HG02852 (cell line): ENCODE measurements around the gene PRPF31.
"Not testable (repeated sequence)": the region's sequence is repeated elsewhere in the genome, so short reads cannot be mapped to it uniquely, and the experiment has no call there.

Experiments used
- ATAC-seq: cut with Tn5 transposase; IDR thresholded peaks from one replicate; pipeline ENCODE4 v1.9.1; 2021; ENCODE audit warnings: mild to moderate bottlenecking, moderate library complexity; ENCODE audit not compliant: unreplicated experiment

The PRPF31 gene

DNA sequence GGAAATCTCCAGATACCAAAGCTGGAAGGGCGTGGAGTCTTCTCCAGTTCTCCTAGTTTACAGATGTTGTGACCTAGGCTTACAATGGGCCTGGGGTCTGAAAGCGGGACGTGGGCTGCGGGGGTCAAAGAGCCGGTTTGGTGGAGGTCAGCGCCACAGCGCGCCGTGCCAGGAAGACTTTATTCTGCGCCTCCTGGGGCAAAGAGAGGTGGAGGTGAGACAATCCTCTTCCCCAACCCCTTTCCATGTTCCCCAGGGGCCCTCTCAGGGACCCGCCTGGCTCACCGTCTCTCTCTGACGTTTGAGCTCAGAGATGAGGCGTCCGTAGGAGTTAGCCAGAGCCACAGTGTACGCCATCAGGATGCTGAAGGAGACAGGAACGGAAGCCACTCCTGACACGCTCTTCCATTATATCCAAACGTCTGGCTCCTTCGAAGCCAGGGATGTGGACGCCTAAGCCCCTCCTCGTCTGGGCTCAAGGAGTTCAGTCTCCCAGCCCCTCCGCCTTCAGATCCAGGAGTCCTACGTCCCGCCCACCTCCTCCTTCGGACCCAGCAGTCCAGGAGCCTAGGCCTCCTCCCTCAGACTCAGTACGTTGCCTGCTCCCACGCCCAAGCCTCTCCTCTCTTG is 44.7 kb downstream of the PRPF31 start:
- peak; percentile 2 for ATAC-seq

GRCh38 chr19:54160854-54161253 is 45.3 kb downstream of the PRPF31 start:
- ATAC-seq, result no peak

DNA sequence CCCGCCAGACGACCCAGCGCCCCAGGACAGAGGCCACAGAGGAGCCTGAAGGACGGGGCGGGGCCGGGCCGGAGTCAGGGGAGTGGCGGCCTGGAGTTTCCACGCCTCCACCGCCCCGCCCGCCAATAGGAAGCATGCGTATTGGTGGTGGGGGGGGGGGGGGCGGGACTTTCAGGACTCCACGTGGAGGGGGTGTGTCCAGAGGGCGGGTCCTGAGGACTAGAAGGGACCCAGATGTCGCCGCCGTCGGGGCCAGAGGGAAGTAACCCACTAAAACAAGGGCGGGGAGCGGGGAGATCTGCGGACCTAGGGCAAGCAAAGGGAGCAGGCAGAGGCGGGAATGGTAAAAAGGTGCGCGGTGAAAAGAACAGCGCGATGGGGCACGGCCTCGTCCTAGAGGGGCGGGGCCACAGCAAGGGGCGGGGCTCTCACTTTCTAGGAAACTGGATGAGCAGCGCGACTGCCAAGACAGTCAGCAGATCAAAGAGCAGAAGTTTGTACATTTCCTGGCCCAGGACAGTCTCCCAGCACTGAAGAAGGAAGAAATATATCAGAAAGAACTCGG is 46.8 kb downstream of the PRPF31 start:
- no peak for ATAC-seq

DNA sequence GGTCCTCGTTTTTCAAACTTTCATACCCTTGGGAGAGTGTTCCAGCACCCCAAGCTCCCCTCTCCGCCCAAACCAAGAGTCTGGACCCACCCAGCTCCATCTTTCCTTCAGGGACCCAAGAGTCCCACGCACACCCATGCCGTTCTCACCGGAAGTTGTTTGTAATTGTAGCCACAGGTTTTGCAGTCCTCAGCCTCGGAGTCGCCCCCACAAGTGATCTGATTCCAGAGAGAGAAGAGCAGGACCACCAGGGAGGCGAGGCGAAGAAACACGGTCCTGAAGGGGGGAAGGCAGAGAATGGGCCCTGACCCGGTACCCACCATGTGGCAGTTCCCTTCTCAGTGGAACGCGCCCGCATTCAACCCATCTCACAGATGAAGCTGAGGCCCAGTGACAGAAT is 47.3 kb downstream of the PRPF31 start:
- no peak for ATAC-seq

GRCh38 chr19:54164369-54165068 is 49.0 kb downstream of the PRPF31 start:
- ATAC-seq, result no peak

DNA sequence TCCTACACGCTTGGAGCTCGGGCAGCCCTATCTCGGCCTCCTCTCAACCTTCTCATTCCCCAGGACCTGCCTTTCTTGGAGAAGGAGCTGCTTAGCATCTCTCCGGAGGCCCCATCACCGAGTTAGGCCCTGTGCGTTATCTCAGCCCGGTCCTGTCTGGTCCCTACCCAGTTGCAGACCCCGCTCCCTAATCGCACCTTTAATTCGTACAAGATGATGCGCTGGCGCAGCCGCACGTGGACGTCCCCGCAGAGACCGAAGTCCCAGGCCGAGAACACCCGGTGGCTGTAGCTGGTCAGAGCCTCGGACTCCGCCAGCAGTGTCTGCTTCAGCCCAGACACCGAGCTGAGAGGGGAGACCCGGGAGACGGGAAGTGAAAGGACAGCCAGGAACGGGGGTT is 49.7 kb downstream of the PRPF31 start:
- no peak for ATAC-seq

DNA sequence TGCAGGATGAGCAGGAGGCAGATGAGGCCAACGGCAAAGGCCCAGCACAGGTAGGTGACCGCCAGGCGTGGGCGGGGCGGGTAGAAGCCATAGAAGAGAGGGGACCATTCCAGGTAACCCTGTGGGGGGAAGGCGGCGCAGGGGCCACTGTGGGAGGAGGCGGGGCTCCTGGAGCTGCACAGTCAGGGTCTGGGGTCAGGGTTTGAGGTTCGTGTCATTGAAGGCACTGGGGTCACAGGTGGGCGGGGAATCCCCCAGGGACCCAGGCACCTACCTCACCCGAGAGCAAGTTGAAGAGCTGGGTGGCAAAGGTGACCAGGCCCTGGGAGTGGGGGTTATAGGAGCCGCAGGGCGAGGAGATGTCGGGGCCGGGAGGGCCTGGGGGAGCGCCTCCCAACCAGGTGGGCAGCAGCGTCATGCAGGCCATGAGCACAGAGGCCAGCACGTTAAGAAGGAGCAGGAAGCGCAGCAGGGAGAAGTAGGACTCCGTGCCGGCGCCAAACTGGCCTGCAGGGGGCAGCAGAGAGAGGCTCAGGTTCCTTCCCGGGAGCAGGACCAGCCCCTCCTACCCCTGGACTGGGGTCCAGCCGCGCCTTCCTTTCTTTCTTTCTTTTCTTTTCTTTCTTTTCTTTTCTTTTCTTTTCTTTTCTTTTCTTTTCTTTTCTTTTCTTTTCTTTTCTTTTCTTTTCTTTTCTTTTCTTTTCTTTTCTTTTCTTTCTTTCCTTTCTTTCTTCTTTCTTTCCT is 52.8 kb downstream of the PRPF31 start:
- ATAC-seq, result no peak

DNA sequence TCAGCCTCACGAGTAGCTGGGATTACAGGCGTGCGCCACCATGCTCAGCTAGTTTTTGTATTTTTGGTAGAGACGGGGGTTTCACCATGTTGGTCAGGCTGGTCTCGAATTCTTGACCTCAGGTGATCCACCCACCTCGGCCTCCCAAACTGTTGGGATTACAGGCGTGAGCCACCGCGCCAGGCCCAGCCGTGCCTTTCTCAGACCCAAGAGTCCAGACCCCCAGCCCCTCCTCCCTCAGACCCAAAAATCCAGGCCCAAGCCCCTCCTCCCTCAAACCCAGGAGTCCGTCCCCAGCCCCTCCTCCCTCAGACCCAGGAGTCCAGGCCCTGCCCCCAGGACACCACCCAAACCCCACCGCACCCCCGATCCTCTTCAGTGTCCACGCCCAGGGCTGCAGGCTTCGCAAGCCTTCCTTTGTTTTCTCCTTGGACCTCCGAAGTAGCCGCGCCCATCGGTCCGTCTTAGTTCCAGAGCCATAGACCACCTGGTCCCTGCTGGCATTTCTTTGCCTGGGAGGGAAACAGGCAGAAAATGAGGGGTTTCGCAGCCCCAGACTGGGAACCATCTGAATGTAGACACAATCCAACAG is 53.7 kb downstream of the PRPF31 start:
- ATAC-seq, result no peak

DNA sequence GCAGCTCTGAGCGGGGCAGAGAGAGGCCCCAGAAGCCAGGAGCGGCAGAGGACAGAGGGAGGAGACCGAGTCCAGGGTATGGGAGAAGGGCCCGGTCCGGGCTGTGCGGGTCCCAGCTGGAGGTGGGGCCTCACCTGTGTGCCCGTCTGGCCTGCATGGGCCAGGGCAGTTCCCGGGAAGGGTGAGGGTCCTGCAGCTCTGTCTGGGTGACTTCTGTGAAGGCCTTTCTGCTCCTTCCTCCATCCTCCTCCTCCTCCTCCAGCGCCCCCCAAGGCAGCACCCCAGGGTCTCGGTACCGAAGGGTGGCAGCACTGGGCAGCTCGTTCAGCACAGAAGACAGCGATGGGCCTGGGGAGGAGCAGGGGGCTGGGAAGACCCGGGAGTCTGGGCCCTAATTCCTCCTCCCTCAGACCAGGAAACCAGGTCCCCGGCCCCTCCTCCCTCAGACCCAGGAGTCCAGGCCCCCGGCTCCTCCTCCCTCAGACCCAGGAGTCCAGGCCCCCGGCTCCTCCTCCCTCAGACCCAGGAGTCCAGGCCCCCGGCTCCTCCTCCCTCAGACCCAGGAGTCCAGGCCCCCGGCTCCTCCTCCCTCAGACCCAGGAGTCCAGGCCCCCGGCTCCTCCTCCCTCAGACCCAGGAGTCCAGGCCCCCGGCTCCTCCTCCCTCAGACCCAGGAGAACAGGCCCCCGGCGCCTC is 56.3 kb downstream of the PRPF31 start:
- ATAC-seq, result not testable (repeated sequence)

DNA sequence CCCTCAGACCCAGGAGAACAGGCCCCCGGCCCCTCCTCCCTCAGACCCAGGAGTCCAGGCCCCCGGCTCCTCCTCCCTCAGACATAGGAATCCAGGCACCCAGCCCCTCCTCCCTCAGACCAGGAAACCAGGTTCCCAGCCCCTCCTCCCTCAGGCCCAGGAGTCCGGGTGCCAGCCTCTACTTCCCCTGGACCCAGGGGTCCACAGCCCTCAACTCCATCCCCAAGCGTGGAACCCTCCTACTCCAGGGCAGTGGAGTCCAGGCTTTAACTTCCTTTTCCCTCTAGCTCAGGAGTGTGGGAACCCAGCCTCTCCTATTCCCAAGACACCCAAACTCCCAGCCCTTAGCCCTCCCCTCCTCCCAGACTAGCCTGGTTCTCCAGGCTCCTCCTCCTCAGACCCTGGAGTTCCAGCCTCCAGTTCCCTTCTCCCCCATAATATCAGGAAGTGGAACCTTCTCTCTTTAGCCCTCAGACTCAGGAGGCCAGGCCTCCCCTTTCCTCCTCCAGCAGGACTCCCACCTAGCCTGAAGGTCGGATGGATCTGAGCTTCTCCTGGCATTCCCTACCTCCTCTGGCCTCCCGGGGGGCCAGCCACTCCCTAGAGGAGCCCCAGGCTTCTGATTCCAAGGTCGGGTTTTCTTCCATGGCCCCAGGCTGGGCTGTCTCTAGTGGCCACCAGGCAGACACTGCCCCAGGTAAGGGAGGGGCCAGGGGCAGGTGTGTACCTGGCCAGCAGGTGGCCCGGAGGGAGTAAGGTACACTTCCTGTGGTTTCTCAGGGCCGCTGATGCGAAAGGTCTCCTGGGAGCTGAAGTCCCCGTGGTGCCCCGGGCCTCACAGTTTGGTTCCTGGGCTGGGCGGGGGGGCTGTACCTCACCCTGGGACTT is 57.2 kb downstream of the PRPF31 start, which contains the start of gene TMC4:
Gene TMC4 (minus strand): TSS at position 690 of the 888 bp plus-strand sequence. CDS start 43 bp downstream, at position 647.
- no peak for ATAC-seq

- ATAC-seq, result no peak
Observed at GRCh38 chr19:54173359-54173699, 57.8 kb downstream of the PRPF31 start.

- no peak for ATAC-seq
Observed at GRCh38 chr19:54173951-54174834, 58.6 kb downstream of the PRPF31 start.

DNA sequence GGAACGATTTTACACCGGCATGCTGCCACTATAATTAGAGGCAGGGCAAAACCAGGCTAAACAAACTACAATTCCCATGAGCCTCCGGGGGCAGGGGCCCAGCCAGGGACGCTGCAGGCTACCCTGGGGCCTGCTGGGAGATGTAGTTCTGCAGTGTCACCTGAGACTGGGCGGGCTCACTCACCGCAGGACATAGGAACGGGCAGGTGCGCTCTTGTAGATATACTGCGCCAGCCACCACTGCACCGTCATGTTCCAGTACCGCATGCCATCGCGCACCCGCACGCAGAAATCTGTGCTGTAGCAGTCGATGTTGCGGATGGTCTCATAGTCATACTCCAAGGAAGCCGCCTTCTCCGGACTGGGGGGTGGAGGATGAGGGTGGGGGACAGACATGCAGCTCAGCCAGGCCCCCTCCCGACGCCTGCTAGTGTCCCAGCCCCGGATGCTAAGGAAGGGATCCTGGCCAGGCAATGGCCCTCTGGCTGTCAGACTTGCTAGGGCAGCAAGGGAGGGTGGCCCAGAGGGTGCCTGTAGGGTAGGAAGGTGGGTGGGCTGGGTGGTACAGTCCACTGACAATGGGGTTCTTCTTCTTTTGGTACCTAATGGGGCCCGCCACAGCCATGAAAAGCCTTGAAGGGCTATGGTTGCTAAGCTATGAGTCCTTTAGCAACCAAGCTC is 63.2 kb downstream of the PRPF31 start:
- ATAC-seq, result no peak

- no peak for ATAC-seq
Observed at GRCh38 chr19:54179262-54179852, 63.8 kb downstream of the PRPF31 start.

DNA sequence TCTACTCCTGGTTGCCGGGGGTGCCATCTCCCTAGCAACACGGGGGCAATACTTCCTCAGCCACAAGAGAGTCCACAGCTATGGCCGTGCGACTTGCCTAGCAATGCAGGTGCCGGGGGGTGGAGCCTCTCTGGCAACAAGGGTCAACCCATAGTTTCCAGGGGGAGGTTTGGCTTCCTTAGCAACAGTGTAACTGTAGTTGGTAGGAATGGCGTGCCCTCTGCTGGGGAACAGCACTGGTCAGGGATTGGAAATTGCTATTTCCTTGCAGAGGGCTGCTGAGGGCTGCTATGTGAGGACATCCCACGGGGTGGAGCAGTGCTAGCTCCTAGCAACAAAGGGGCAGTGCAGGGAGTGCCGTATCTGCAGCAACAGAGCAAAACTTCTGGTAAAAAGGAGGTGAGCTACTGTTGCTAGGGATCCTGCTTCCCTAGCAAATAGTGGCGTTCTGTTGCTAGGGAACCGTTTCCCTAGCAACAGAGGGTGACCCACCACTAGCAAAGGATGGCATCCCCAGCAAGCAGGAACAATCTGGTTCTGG is 64.4 kb downstream of the PRPF31 start:
- no peak for ATAC-seq

GRCh38 chr19:54180691-54181091 is 65.1 kb downstream of the PRPF31 start:
- ATAC-seq, result no peak
